OCI-LY3 (cell line): ENCODE measurements around the gene KLF4.

Experiments
- H2AFZ ChIP-seq: fragments of 200-600, 300-600 bp; shearing (Covaris generic); 2 replicates; pipeline ENCODE4 v1.6.0; 2014; ENCODE audit warnings: antibody characterized with exemption, low read depth, low read length
- H3K27ac ChIP-seq: fragments of 200-600, 300-600 bp; sonication (generic); 2 replicates; pipeline ENCODE4 v1.5.1; 2014; ENCODE audit warnings: mild to moderate bottlenecking, low read length, moderate library complexity, mixed read lengths
- H3K27me3 ChIP-seq: fragments of 200-600, 300-600 bp; sonication (generic); 2 replicates; pipeline ENCODE4 v1.6.1; 2014; ENCODE audit warnings: low read depth, low read length, mixed read lengths
- H3K36me3 ChIP-seq: fragments of 200-600, 300-600 bp; sonication (generic); replicated peaks from 2 replicates; pipeline ENCODE3; 2014; ENCODE audit warnings: low read depth, low read length, mixed read lengths
- H3K4me1 ChIP-seq: fragments of 300-600, 200-600 bp; sonication (generic); 2 replicates; pipeline ENCODE4 v1.6.1; 2014; ENCODE audit warnings: low read length, mixed read lengths
- H3K4me2 ChIP-seq: fragments of 200-600, 300-600 bp; sonication (generic); 2 replicates; pipeline ENCODE4 v1.6.1; 2014; ENCODE audit warnings: low read length, mixed read lengths
- H3K4me3 ChIP-seq: fragments of 300-600, 200-600 bp; sonication (generic); 2 replicates; pipeline ENCODE4 v1.5.1; 2014; ENCODE audit warnings: antibody characterized with exemption, mild to moderate bottlenecking, low read length, moderate library complexity
- H3K79me2 ChIP-seq: fragments of 300-600, 200-600 bp; shearing (Covaris generic); 2 replicates; pipeline ENCODE4 v1.6.1; 2014; ENCODE audit warnings: mild to moderate bottlenecking, low read length, mixed read lengths
- H3K9ac ChIP-seq: fragments of 300-600, 200-600 bp; shearing (Covaris generic); 2 replicates; pipeline ENCODE4 v1.6.0; 2014; ENCODE audit warnings: mild to moderate bottlenecking, low read length, moderate library complexity
- H3K9me3 ChIP-seq: fragments of 200-600, 300-600 bp; shearing (Covaris generic); 2 replicates; pipeline ENCODE4 v1.6.1; 2014; ENCODE audit warnings: low read length, mixed read lengths; ENCODE audit not compliant: insufficient read depth
- H4K20me1 ChIP-seq: fragments of 200-600, 300-600 bp; sonication (generic); 2 replicates; pipeline ENCODE4 v1.6.1; 2016; ENCODE audit warnings: low read length, mixed read lengths; ENCODE audit not compliant: insufficient read depth
- CTCF ChIP-seq: fragments of 200-600, 300-600 bp; sonication (generic); IDR thresholded peaks from 2 replicates; pipeline ENCODE4 v1.5.1; 2014; ENCODE audit warnings: antibody characterized with exemption, low read length, low read depth
- EZH2phosphoT487 ChIP-seq: fragments of 200-600 bp; shearing (Covaris generic); IDR thresholded peaks from 2 replicates; pipeline ENCODE4 v1.6.1; 2018; ENCODE audit warnings: antibody characterized with exemption, mixed run types, low read depth

The KLF4 gene

GRCh38 chr9:107446491-107446890 lies 43.1 kb downstream of the KLF4 start:
- H3K27me3 ChIP-seq, result no peaks in the 10 kb centered on the region
- H4K20me1 ChIP-seq, result no peaks in the 10 kb centered on the region
- H3K9ac ChIP-seq, result no peak overlapping the region
- H2AFZ ChIP-seq, result no peak overlapping the region
- no peaks in the 10 kb centered on the region for H3K79me2 ChIP-seq
- H3K4me2 ChIP-seq, result no peak overlapping the region
- no peak for TF ChIP-seq EZH2phosphoT487
- no peak for TF ChIP-seq CTCF
- H3K36me3 ChIP-seq, result no peaks in the 10 kb centered on the region
- no peak overlapping the region for H3K27ac ChIP-seq
- H3K4me1 ChIP-seq, result no peaks in the 10 kb centered on the region
- no peaks in the 10 kb centered on the region for H3K9me3 ChIP-seq
- H3K4me3 ChIP-seq, result no peak overlapping the region

DNA sequence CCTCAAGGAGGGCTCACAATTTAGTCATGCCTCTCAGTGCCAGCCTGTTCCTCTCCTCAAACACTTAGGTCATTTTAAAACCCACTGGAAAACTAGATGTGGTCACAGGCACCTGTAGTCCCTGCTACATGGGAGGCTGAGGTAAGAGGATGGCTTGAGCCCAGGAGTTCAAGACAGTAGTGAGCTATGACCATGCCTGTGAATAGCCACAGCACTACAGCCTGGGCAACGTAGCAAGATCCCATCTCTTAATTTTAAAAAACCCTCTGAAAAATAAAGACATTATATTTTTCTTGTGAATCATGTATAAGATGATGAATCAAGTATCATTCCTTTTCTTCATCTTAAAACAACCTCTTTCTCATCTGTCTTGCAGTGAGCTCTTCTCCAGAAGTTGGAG lies 45.8 kb downstream of the KLF4 start:
- H3K27ac ChIP-seq, result no peak overlapping the region
- H3K9me3 ChIP-seq, result no peaks in the 10 kb centered on the region
- no peak overlapping the region for H3K9ac ChIP-seq
- no peak overlapping the region for H3K4me3 ChIP-seq
- H4K20me1 ChIP-seq, result no peaks in the 10 kb centered on the region
- H3K36me3 ChIP-seq, result no peaks in the 10 kb centered on the region
- H3K27me3 ChIP-seq, result no peaks in the 10 kb centered on the region
- TF ChIP-seq EZH2phosphoT487 (no peak), CTCF (no peak)
- no peak overlapping the region for H2AFZ ChIP-seq
- H3K4me2 ChIP-seq, result no peak overlapping the region
- no peaks in the 10 kb centered on the region for H3K79me2 ChIP-seq
- H3K4me1 ChIP-seq, result no peaks in the 10 kb centered on the region

DNA sequence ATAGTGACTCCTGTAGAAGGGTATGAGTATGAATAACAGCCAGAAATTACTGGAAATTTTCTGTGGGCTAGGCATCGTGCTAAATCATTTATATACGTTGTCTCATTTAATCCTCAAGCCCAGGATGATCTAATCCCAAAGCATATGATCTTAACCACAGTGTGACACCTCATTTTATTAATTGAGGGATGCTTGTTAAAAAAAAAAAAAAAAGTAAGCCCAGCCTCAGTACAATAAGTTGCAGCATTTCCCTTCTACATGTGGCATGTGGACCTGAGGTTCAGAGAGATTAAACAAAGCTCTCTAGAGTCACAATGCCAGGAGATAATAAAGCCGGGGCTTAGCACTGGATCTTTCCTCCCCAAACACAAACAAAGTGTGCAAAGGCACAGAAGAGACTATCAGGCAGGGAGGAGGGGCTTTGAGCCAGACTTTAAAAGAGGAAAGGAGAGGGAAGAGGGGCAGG lies 49.5 kb downstream of the KLF4 start:
- Histone ChIP-seq H3K4me3 (no peak overlapping the region), H3K4me1 (no peaks in the 10 kb centered on the region), H4K20me1 (no peaks in the 10 kb centered on the region), H3K9me3 (no peaks in the 10 kb centered on the region), H3K27ac (no peak overlapping the region), H3K4me2 (no peak overlapping the region), H3K27me3 (peaks cover 11% of the 10 kb centered on the region; the same call in 1 of the 2 replicates), H2AFZ (no peak overlapping the region), H3K36me3 (no peaks in the 10 kb centered on the region), H3K79me2 (no peaks in the 10 kb centered on the region), H3K9ac (no peak overlapping the region)
- no peak for TF ChIP-seq CTCF
- TF ChIP-seq EZH2phosphoT487, result no peak

DNA sequence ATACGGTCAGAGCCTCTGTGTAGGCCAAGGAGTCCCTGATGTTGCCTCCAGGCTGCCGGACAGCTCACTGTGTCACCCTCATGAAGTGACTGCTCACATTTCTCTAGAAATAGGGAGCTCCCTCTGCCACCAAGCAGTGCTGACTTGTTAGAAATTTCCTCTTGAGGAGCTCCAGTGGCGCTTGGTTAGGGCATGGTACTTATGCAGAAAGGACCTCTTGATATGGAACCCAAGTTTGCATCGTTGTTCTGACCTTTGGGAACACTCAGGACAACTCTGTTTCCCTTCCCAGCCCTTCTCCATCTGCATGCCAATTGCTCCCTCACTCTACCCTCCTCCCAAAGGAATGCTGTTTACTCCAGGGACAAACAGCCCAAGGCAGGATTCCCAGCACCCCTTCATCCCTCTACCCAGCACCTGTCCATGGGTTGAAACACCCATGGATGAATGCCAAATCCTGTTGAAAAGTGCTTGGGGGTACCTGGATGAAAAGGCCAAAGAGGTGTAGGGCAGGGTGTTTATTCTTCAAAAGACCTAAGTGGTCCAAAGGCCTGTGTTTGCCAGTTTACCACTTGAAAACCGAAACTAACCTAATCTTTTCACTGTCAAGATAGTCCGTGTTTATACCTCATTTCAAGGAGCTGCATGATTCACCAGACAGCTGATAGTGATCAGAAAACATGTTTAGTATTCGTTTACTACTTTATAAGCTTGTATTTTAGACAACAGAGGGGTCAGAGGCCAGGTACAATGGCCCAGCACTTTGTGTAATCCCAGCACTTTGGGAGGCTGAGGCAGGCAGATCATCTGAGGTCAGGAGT lies 51.1 kb downstream of the KLF4 start:
- no peaks in the 10 kb centered on the region for H3K9me3 ChIP-seq
- H3K4me2 ChIP-seq, result no peak overlapping the region
- no peaks in the 10 kb centered on the region for H3K36me3 ChIP-seq
- H3K27me3 ChIP-seq, result peaks cover 11% of the 10 kb centered on the region; the same call in 1 of the 2 replicates
- TF ChIP-seq EZH2phosphoT487 (no peak), CTCF (no peak)
- H3K4me3 ChIP-seq, result no peak overlapping the region
- no peak overlapping the region for H3K9ac ChIP-seq
- no peaks in the 10 kb centered on the region for H3K4me1 ChIP-seq
- H4K20me1 ChIP-seq, result no peaks in the 10 kb centered on the region
- no peak overlapping the region for H2AFZ ChIP-seq
- no peaks in the 10 kb centered on the region for H3K79me2 ChIP-seq
- no peak overlapping the region for H3K27ac ChIP-seq
